Brain pericyte (primary cell): ENCODE measurements around the gene C1QTNF4.
"Not testable (repeated sequence)": the region's sequence is repeated elsewhere in the genome, so short reads cannot be mapped to it uniquely, and the experiment has no call there.

Experiments
- DNase-seq: peaks from one replicate; pipeline ENCODE4 v3.0.0-alpha.2; 2012; ENCODE audit warnings: low read depth, low spot score

Gene C1QTNF4

DNA sequence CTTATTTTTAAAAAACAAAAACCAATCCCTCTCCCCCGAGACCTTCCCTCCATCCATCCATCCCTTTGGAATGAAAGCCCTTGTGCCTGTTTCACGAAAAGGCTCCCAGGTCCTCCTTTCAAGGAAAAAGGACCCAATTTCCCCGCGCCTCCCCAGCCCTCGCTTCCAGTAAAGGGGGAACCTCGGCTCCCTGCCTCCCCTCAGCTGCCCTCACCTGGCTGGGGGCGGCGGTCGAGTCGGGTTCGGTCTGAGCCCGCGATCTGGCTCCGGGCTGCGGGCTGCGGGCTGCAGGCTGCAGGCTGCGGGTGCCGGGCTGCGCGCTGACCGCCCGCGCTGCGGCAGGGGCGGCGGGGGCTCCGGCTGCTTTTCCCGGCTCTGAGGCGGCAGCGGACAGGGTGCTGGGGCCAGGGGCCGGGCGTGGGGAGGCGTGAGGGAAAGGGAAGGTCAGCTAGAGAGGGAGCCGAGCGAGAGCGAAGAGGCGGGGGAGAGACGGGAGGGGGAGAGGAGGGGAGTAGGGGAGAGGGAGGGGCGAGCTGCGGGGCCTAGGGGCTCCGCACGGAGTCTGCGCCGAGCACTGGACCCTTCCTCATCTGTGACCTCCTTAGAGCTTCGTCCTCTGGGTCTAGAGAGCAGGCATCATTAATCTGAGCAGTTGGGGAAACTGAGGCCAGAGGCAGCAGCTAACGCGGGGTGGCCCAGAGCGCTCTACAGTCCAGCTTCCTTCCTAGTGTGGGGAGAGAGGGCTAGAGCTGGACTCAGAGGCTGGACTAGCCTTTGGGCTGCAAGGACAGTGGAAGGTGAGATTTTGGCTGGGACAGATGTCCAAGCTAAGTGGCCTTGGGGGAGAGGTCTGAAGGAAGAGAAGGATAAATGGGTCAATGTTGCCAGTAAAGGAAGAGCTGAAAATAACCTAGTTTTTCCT lies at the start of gene C1QTNF4:
TSS of gene C1QTNF4 (minus strand) at position 478 of the 922 bp plus-strand sequence. CDS start 3,601 bp downstream, outside the sequence.
- DNase-seq, result no peak

DNA sequence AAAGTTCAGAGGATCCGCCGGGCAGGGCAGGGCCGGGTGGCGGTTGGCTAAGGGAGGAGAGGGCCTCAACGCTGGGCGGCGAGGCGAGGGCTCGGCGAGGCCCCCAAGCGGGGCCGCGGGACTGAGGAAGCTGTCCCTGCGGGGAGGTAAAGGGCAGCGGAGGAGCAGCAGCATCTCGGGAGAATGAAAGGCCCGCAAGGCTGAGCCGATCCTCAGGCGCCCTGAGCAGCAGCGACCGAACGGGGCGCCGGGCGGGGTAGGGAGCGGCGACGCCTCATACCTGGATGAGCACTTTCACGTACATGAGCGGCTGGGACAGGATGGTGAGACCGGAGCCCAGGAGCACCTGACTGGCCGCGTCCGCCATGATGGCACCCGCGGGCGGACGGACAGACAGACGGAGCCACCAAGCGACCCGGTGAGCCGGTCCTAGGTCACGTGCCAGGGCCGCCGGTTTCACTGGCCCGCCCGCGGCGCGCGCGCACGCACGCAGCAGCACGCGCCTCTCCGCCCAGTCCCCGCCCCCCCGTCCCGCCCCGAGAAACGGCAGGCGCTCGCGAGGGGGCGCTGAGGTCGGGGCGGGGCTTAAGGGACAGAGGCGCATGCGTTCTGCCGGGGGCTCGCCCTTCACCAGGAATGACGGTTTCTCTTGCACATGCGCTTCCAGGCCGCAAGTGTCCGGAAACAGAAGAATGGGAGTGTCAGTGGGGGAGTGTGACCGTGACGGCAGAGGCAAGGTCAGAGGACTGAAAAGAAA lies 48.1 kb upstream of the C1QTNF4 start, which contains the start of gene MTCH2:
TSS of gene MTCH2 (minus strand) at position 461 of the 757 bp plus-strand sequence. CDS start at position 367, 94 bp downstream.
- DNase-seq, result peak; percentile 94

DNA sequence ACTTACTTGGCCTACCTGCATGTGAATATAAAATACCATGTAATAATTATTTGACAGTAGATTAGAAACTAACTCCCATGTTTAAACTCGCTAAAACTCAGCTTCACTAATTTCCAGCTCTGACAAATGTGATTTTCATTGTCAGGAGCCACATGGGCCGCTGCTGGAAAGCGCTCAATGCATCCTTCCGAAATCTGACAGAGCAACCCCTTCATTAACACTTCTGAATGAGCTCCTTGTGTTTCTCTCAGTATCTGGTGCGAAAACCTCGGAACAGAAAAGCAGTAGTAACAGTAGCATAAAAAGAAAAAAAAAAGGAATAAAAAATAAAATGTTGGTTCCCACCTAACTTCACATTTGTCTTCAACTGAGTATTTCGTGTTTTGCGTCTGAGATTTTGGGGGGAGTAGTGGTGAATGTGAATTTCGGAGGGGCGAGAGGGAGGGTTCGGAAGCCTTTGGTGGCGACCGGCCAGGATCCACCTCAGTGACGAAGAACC lies 47.4 kb upstream of the C1QTNF4 start:
- DNase-seq, result no peak

DNA sequence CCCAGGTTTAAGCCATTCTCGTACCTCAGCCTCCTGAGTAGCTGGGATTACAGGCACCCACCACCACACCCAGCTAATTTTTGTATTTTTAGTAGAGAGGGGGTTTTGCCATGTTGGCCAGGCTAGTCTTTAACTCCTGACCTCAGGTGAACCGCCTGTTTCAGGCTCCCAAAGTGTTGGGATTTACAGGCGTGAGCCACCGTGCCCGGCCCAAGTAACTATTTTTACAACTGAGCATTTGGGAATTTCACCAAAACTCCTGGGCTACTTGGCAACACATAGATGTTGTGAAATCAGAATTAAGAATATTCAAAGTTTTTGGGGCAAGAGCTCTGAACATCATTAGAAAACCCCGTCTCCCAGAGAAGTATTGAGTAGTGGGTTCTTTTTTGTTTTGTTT lies 46.3 kb upstream of the C1QTNF4 start:
- DNase-seq, result not testable (repeated sequence)

DNA sequence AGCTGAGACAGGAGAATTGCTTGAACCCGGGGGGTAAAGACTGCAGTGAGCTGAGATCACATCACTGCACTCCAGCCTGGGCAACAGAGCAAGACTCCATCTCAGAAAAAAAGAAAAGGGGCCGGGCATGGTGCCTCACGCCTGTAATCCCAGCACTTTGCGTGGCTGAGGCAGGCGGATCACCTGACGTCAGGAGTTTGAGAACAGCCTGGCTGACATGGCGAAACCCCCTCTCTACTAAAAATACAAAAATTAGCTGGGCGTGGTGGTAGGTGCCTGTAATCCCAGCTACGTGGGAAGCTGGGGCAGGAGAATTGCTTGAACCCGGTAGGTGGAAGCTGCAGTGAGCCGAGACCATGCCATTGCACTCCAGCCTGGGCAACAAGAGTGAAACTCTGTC lies 42.1 kb upstream of the C1QTNF4 start:
- not testable (repeated sequence) for DNase-seq

DNA sequence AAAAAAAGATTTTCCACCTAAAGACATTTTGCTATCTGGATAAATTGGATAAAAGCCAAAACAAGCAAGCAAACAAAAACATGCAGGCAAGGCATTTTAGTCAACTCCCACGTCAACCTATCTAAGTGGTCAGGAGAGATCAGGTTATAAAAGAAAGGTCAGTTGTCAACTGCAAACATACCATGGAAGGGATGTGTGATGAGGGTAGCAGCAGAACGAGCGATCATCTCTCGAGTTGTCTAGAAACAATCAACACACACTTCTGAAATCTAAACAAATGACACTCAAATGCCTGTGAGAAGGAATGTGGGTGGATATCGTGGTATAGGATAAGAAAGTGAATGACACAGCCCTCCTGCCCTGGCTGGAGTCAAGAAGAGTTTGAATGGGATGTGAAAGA lies 37.3 kb upstream of the C1QTNF4 start:
- DNase-seq, result no peak

DNA sequence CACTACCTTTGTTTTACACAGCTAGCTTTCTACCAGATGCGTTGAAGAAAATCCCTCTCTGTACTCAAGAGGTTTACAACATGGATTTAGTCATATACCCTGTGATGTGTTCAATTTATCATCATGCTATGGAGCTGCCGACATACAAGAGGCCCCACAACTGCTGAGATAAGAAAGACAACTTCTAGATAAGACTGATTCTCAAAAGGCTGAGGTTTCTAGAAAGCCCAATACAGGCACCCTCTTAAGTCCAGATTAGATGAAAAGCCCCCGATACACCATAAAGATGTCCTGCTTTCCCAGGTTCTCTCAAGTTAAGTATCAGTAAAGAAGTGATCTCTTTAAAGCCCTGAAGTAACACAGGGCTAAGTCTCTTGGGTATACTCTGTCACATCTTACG lies 33.8 kb upstream of the C1QTNF4 start:
- no peak for DNase-seq

DNA sequence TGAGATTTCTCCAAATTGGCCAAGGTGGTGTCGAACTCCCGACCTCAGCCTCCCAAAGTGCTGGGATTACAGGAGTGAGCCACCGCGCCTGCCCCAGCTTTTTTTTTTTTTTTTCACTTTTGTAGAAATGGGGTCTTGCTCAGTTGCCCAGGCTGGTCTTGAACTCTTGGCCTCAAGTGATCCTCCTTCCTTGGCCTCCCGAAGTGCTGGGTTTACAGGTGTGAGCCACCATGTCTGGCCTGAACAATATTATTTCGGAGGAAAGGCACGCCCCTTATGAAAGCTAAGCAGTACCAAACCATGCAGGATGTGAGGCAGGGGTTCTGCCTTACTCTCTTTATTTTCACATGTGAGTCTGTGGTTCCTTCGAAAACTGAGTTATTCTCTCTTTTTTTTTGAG lies 32.0 kb upstream of the C1QTNF4 start:
- DNase-seq, result no peak

DNA sequence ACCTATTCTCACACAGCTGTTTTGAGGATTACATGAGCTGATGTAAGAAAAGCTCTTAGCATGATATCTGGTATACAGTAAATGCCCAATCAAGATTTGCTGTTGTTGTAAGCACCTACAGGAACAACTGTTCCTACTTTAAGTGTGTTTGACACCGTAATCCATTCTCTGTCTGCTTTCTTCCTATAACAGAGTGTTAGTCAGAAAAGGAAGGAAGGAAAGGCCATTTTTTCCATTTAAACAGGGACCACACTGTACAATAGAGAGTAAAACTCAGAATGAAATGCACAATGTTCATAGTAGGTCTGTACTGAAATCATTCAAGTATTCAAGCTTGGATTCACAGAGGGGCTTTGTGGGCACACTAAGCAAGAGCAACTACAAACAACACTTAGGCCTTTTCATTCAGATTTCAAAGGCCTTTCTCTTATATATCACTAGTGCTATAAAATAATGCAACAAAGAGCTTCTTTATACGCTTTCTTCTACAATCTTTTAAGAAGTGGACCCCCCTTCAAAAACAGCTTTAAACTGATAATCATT lies 26.7 kb upstream of the C1QTNF4 start:
- DNase-seq, result no peak

DNA sequence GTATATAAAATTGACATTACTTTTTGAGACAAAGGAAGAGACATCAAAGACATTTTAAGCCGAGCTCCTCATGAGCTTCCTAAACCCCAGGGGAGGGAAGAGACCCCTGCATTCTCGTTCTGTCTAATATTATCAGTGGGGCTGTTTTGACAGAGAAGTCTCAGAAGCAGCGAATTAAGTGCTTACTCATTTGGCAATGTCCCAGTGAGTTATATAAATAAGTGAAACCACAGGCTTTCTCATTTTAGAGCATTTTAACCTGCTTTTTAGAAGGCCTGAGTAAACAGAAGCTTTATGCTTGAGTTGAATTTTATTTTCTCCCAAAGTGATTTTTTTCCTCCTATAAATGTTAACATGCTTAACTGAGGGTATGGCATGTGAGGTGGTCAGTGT lies 23.2 kb upstream of the C1QTNF4 start:
- peak; percentile 11 for DNase-seq

DNA sequence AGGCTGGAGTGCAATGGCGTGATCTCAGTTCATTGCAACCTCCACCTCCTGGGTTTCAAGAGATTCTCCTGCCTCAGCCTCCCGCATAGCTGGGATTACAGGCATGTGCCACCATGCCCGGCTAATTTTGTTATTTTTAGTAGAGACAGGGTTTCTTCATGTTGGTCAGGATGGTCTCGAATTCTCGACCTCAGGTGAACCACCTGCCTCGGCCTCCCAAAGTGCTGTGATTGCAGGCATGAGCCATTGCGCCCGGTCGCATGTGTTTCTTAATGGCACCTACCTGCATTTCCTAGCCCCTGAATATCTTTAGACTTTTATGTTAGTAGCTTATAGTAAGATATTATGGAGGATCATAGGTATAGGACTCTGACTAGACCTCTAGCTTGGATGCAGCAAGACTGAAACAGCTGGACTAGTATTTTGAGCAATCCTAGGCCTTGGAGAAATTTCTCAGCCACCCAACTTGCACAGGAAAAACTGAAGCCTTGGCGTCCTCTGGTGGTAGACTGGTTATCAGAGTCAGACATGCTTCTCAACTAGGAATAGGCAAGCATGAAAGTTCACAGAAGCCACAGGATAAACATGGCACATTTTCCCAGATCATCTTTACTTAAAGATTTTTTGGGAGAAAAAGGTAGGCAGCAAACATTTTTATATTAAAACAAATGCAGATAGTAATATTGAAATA lies 22.7 kb upstream of the C1QTNF4 start:
- peak; percentile 41 for DNase-seq

DNA sequence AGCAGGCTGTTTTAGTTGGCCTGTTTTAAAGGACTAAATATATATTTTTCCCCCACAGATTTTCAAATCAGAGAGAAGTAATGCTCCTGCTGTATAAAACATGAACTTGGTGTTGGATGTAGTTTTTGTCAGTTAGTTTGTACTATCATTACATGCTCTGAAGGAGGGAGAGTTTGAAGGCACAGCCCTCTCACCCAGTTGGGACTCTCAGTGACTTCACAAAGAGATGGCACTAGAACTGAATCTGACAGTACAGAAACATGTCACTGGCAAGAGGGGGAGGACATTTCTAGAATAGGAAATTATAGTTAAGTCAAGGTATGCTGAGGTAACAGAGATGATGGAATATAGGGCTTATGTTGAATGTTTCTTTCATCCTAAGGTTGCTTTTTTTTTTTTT lies 21.0 kb upstream of the C1QTNF4 start:
- DNase-seq, result no peak

DNA sequence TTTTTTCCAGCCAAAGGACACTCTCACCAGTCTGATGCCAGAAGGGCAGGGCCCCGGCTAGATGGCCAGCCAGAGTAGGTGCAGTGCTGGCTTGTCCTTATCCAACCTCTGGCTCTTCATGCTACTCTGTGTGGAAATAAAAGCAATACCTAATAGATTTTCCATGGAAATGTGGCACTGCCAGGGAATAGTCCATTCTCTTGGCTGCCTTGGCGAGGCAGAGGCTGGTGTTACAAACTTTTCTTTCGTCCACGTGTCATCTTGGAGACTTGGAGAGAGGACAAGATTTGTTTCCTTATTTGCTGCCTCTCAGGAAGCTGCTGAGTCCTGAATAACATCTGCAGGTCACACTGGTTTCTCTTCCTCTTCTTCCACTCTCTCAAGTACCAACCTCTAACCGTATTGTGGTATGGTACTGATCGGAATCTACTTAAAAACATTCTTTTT lies 17.2 kb upstream of the C1QTNF4 start:
- DNase-seq, result no peak

DNA sequence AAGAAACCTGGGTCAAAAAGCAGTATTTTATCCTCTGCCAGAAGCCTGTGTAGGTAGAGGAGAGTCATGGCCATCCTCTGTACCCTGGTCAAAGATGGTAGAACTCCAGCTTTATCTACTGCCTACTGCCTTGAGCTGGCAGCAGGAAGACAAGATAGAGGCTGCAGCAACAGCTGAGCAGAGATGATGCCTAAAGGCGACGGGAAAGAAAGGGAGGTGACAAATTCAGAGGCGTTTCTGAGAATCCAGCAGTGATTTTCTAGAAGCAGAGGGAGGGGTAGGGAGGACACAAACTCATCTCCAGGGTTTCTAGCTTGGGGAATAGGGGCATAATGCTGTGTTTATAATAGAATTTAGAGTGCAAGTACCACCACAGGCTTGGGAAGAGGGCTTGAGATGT lies 15.5 kb upstream of the C1QTNF4 start:
- DNase-seq, result no peak

DNA sequence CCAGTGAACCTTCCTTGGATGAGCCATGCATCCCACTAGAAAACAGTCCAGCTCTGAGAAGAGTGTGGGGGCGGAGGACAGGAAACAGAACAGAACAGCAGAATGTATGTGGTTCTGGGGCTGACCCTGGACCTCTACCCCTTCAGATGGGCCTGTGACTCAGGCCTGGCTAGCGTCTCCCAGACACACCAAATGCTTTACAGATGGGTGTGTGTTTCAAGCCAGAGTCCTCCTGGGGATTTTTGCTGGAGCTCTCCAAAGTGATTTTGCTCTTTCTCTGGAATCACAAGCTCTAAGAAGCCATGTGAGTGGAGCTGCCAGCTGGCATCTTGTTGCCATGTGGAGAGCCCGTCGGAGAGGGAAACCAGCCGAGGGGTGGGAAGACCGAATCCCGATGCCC lies 13.2 kb upstream of the C1QTNF4 start:
- peak; percentile 77 for DNase-seq

DNA sequence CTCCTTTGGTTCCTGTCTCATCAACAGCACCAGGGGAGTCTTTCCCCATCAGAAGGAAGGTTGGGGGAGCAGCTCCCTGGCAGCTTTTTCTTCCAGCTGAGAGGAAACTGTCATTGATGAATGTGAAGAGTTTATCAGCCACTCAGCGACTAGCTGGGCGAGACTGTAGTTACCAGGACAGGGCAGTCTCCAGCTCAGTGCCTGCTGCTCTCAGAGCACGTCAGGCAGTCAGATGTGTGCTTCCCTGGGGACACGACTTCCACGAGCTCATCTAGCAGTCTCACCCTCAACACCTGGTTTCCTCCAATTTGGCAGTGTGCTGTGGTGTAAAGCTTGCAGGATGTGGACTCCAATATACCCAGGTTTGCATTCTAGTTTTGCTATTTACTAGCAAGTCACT lies 12.5 kb upstream of the C1QTNF4 start:
- no peak for DNase-seq

DNA sequence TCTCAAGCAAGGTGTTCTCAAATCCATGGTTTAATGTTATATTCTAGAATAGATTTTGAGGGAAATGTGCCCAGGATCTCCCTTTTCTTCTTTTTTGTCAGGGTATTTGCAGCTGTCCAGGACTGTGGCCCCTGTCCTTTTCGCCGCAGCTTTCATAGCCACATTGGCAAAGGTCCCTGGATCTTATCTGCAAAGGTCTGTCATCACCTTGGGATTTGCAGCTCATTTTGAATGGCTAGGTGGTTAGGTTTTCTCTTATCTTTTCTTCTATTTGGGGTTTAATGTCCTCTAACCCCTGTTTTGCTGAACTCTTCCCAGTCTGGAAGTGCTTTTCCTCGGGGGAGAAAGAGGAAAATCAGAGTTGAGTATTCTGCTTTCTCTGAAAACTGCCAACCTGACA lies 11.7 kb upstream of the C1QTNF4 start:
- no peak for DNase-seq

DNA sequence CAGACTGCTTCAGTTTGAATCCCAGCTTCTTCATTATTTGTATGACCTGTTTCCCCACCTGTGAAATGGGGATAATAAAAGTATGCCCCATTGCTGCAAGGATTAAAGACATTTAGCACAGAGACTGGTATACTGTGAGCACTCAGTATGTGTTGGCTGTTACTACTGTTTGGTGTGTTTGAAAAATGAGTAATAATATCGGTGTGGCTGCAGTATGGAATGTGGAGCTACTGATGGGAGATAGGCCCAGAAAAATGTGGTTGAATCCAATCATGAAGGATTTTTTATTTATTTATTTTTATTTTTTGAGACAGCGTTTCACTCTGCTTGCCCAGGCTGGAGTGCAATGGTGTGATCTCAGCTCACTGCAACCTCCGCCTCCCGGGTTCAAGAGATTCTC lies 9.1 kb upstream of the C1QTNF4 start:
- no peak for DNase-seq

DNA sequence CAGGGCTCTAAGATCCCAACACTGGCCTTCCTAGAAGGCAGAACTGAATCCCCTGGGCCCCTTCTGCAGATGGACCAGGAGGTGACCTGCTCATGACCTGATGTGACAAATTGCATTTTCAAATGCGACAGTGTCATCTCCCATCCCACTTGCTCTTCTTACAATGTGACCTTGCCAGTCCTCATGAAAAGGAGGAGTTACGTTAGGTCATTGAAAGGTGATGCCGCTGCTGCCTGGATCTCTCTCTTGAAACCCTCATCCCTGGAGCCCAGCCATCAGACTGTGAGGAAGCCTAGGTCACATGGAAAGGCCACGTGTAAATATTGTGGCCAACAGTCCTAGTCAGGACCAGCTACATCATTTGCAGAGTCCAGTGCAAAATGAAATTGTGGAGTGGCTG lies 5.7 kb upstream of the C1QTNF4 start:
- no peak for DNase-seq

DNA sequence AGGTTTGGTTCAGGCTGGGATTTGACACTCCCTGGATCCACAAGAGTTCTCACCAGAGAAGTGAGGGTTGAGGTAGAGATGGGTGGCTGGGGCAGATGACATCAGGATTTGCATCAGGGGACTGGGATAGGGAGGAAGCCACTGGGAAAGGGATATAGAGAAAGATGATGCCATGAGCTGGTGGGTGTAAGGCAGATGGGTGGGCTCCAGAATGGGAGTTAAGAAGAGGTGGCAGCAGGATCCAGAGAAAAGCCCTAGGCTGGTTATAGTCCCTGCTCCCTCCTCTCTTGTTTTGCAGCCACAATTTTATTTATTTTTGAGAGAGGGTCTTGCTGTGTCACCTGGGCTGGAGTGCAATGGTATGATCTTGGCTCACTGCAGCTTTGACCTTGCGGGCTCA lies 1.8 kb upstream of the C1QTNF4 start:
- DNase-seq, result no peak

DNA sequence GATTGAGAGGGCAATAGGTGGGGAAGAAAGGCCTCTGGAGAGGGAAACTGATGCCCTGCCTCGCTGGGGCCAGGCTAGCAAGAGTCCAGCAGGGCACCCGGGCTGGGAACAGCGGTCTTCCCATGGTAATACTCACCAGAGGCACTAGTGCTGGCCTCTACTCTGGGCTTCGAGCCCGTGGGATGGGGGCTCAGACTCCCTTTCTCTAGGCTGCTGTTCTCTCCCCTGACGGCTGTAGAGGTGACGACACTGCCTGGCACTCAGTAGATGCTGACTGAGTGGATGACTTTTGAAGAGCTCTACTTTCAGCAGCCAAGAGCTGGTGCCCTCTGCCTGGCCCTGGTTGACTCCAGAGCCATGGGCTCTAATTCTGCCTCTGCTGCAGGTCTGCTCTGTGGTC lies 818 bp upstream of the C1QTNF4 start:
- no peak for DNase-seq
